Bronchial epithelial cell (primary cell): ENCODE results near the gene PITRM1. TPM values are rescaled to one million over a fixed set of nuclear protein-coding genes. Genes with fewer than 3 reads are reported as not detected.

ENCODE experiments used
- DNase-seq: peaks from one replicate; pipeline ENCODE4 v3.0.0-alpha.2; 2010; ENCODE audit warnings: low read depth
- FAIRE-seq: peaks from 2 replicates; lab custom pipeline; 2011; peaks lifted over from hg19 to GRCh38; lab: Jason Lieb, UNC
- H3K27me3 ChIP-seq: 2 replicates; pipeline ENCODE4 v1.5.1; 2011; ENCODE audit warnings: low read length; ENCODE audit not compliant: control insufficient read depth, insufficient read depth
- H3K36me3 ChIP-seq: 2 replicates; pipeline ENCODE4 v1.5.1; 2011; ENCODE audit warnings: low read length; ENCODE audit not compliant: control insufficient read depth, insufficient read depth
- H3K4me3 ChIP-seq: 2 replicates; pipeline ENCODE4 v1.5.1; 2011; ENCODE audit warnings: mild to moderate bottlenecking, low read depth, low read length, control low read depth
- CTCF ChIP-seq: IDR thresholded peaks from 2 replicates; pipeline ENCODE4 v1.5.1; 2011; ENCODE audit warnings: mild to moderate bottlenecking, moderate library complexity, low read length, control low read depth, inconsistent platforms; ENCODE audit not compliant: insufficient read depth, severe bottlenecking
- total RNA-seq: library from RNA; depleted of rRNA; stranded (reverse); fragments of >200 nt; gene quantifications from 2 replicates; pipeline ENCODE4 v1.2.1, GENCODE V29; 2014

Gene PITRM1
- total RNA-seq, 1 donor from 2014 or later, result 39.2 TPM

GRCh38 chr10:3201796-3202195, 29.2 kb upstream of the PITRM1 start:
- Histone ChIP-seq H3K27me3 (peaks cover 3% of the 10 kb centered on the region), H3K4me3 (no peak overlapping the region), H3K36me3 (no peaks in the 10 kb centered on the region)
- no peak for DNase-seq
- FAIRE-seq, result no peak
- no peak for TF ChIP-seq CTCF

DNA sequence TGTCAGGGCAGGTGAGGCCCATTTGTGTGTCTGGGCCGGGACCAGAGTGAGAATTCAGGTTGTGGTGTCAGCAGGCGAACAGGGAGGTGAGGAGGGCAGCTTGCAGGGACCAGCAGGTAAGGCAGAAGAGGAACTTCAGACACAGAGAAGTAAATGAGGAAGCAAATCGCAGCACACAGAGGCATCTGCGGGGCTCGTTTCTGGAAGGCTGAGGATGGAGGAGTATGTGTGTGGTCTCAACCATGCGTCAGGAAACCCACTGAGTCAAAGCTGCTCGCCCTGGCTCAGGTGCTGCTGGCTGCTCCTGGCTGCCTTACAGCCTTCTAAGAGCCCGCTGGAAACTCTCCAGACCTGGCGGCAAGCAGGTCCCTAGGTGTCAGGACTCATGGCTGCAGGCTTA, 26.9 kb upstream of the PITRM1 start:
- Histone ChIP-seq H3K36me3 (no peaks in the 10 kb centered on the region), H3K4me3 (no peak overlapping the region), H3K27me3 (peaks cover 3% of the 10 kb centered on the region)
- DNase-seq, result no peak
- FAIRE-seq, result peak; percentile 60
- TF ChIP-seq CTCF, result no peak

DNA sequence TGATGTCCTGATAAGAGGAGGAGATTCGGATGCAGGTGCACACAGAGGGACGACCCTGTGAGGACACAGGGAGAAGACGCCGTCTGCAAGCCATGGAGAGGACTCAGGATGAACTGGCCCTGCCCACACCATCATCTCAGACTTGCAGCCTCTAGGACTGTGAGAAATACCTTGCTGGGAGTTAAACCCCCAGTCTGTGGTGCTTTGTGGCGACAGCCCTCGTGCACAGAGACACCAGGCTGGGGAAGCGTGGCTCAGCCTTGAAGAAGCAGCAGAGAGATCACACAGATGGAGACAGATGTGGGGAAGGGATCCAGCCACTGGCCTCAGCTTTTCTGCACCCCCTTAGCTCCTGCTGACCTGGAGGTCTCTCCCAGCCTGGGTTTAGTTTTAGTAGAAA, 26.3 kb upstream of the PITRM1 start:
- no peak for DNase-seq
- H3K4me3 ChIP-seq, result no peak overlapping the region
- no peaks in the 10 kb centered on the region for H3K36me3 ChIP-seq
- peak; percentile 32 for FAIRE-seq
- H3K27me3 ChIP-seq, result peaks cover 3% of the 10 kb centered on the region
- TF ChIP-seq CTCF, result no peak

GRCh38 chr10:3197348-3198003, 24.9 kb upstream of the PITRM1 start:
- Histone ChIP-seq H3K27me3 (peaks cover 3% of the 10 kb centered on the region), H3K36me3 (no peaks in the 10 kb centered on the region), H3K4me3 (peak overlapping the region; percentile 25)
- peak; percentile 96 for TF ChIP-seq CTCF
- DNase-seq (peak; percentile 59), FAIRE-seq (no peak)

- DNase-seq, result no peak
- Histone ChIP-seq H3K27me3 (peaks cover 3% of the 10 kb centered on the region), H3K36me3 (no peaks in the 10 kb centered on the region), H3K4me3 (no peak overlapping the region)
- no peak for FAIRE-seq
- TF ChIP-seq CTCF, result no peak
These were observed 24.4 kb upstream of the PITRM1 start for GRCh38 chr10:3196958-3197347.

DNA sequence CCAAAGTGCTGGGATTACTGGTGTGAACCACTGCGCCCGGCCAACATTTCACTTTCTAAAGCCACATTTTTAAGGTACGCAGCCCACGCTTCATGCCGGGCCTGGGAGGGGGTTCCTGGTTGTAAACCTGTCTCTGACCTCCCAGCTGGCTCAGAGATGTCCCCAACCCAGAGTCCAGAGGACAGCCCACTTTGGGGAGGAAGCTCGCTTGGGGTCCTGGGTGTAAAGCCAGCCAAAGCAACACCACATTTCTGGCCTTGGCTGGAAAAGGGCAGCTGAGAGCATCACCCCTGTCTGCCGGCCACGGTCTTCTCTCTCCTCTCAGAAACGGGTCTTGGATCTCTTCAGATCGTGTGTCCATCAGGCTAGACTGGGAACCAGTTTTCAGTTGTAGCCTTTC, 23.9 kb upstream of the PITRM1 start:
- H3K27me3 ChIP-seq, result peaks cover 3% of the 10 kb centered on the region
- DNase-seq (no peak), FAIRE-seq (no peak)
- no peak overlapping the region for H3K4me3 ChIP-seq
- no peak for TF ChIP-seq CTCF
- H3K36me3 ChIP-seq, result no peaks in the 10 kb centered on the region
